Endodermal cell (in vitro differentiated cells): ENCODE results near the gene ATP6V1C2. TPM values are rescaled to one million over a fixed set of nuclear protein-coding genes. Genes with fewer than 3 reads are reported as not detected.

Source experiments
- DNase-seq: peaks from one replicate; pipeline ENCODE4 v3.0.0-alpha.2; 2017
- H3K27ac ChIP-seq: 2 replicates; pipeline ENCODE4 v1.5.1; 2013; ENCODE audit warnings: mild to moderate bottlenecking, low read depth, low read length, moderate library complexity
- H3K27me3 ChIP-seq: 2 replicates; pipeline ENCODE4 v1.6.1; 2013; ENCODE audit warnings: mild to moderate bottlenecking, low read length, moderate library complexity; ENCODE audit not compliant: insufficient read depth, control insufficient read depth, poor library complexity, severe bottlenecking
- H3K36me3 ChIP-seq: 2 replicates; pipeline ENCODE4 v1.7.0; 2013; ENCODE audit warnings: mild to moderate bottlenecking, low read length, moderate library complexity; ENCODE audit not compliant: control insufficient read depth, insufficient read depth
- H3K4me1 ChIP-seq: one replicate; pipeline ENCODE4 v1.7.0; 2013; ENCODE audit warnings: low read length; ENCODE audit not compliant: control insufficient read depth, insufficient read depth
- H3K4me3 ChIP-seq: 2 replicates; pipeline ENCODE4 v1.5.1; 2013; ENCODE audit warnings: mild to moderate bottlenecking, low read length, moderate library complexity
- H3K9ac ChIP-seq: 2 replicates; pipeline ENCODE4 v1.6.1; 2013; ENCODE audit warnings: mild to moderate bottlenecking, low read length, moderate library complexity; ENCODE audit not compliant: poor library complexity, severe bottlenecking; ENCODE audit errors: extremely low read depth
- H3K9me3 ChIP-seq: 2 replicates; pipeline ENCODE4 v1.6.1; 2013; ENCODE audit warnings: mild to moderate bottlenecking, low read length, moderate library complexity; ENCODE audit not compliant: control insufficient read depth
- H3K27ac Mint-ChIP-seq: 2 replicates; pipeline ENCODE4 v1.8.0; 2020; ENCODE audit warnings: mixed read lengths
- H3K27me3 Mint-ChIP-seq: 2 replicates; pipeline ENCODE4 v1.8.0; 2021; ENCODE audit warnings: mild to moderate bottlenecking, mixed read lengths; ENCODE audit not compliant: insufficient read depth
- H3K36me3 Mint-ChIP-seq: 2 replicates; pipeline ENCODE4 v1.8.0; 2020; ENCODE audit warnings: low read depth, mixed read lengths
- H3K4me1 Mint-ChIP-seq: 2 replicates; pipeline ENCODE4 v1.8.0; 2020; ENCODE audit warnings: mixed read lengths
- H3K4me3 Mint-ChIP-seq: 2 replicates; pipeline ENCODE4 v1.8.0; 2020; ENCODE audit warnings: mild to moderate bottlenecking, moderate library complexity, mixed read lengths
- H3K9me3 Mint-ChIP-seq: 2 replicates; pipeline ENCODE4 v1.8.0; 2020; ENCODE audit warnings: mild to moderate bottlenecking, mixed read lengths
- CTCF ChIP-seq: fragments of 200-600 bp; sonication (generic); conservative IDR thresholded peaks from 2 replicates; pipeline ENCODE4 v1.5.0; 2021; ENCODE audit warnings: antibody characterized with exemption, mild to moderate bottlenecking
- WGBS, 2 experiments: methylation state at CpG; one replicate each; pipeline versions ENCODE4 v1.1.5 to v1.1.7; 2013; ENCODE audit warnings: missing lambda C conversion rate in 2 of 2, mixed read lengths in 1 of 2; ENCODE audit not compliant: insufficient coverage in 1 of 2, insufficient read length in 1 of 2; 5-methylcytosine and 5-hydroxymethylcytosine counted together
- total RNA-seq, 2 donors: library from RNA; stranded (reverse); fragmentation: NEBNext Ultra II Directional in 1 of 2; extraction: Animal tissue kit (Norgen Biotek cat#: 25700) in 1 of 2; gene quantifications; 2 replicates in 1 of 2; 3 replicates in 1 of 2; pipeline ENCODE4 v1.2.1, GENCODE V29; 2021

Gene ATP6V1C2
- total RNA-seq, 2 donors from 2014 or later, result 0.26 to 0.73 TPM

GRCh38 chr2:10741139-10741538 is 19.7 kb downstream of the ATP6V1C2 start:
- H3K9me3 ChIP-seq, result no peaks in the 10 kb centered on the region
- Mint-ChIP-seq H3K9me3 (no peaks in the 10 kb centered on the region), H3K4me3 (no peak overlapping the region), H3K27ac (no peak overlapping the region), H3K4me1 (no peaks in the 10 kb centered on the region), H3K27me3 (no peaks in the 10 kb centered on the region), H3K36me3 (no peaks in the 10 kb centered on the region)
- no peak for TF ChIP-seq CTCF
- no peaks in the 10 kb centered on the region for H3K27me3 ChIP-seq
- H3K4me3 ChIP-seq, result no peak overlapping the region
- H3K36me3 ChIP-seq, result no peaks in the 10 kb centered on the region
- DNase-seq, result no peak
- WGBS, 2 experiments, result 60 to 75% methylated on average over 2 of the region's 2 CpGs
- H3K27ac ChIP-seq, result no peak overlapping the region
- no peaks in the 10 kb centered on the region for H3K4me1 ChIP-seq
- no peak overlapping the region for H3K9ac ChIP-seq

GRCh38 chr2:10742666-10743065 is 21.2 kb downstream of the ATP6V1C2 start:
- Histone ChIP-seq H3K36me3 (no peaks in the 10 kb centered on the region), H3K4me1 (no peaks in the 10 kb centered on the region), H3K9me3 (no peaks in the 10 kb centered on the region), H3K9ac (no peak overlapping the region), H3K4me3 (no peak overlapping the region), H3K27ac (no peak overlapping the region), H3K27me3 (no peaks in the 10 kb centered on the region)
- DNase-seq, result no peak
- Mint-ChIP-seq H3K36me3 (no peaks in the 10 kb centered on the region), H3K9me3 (no peaks in the 10 kb centered on the region), H3K27ac (no peak overlapping the region), H3K27me3 (no peaks in the 10 kb centered on the region), H3K4me1 (no peaks in the 10 kb centered on the region), H3K4me3 (no peak overlapping the region)
- 93 to 100% methylated on average over 3 to 11 of the region's 11 CpGs for WGBS, 2 experiments
- TF ChIP-seq CTCF, result no peak

- Histone ChIP-seq H3K9me3 (no peaks in the 10 kb centered on the region), H3K9ac (no peak overlapping the region), H3K4me1 (no peaks in the 10 kb centered on the region), H3K27me3 (no peaks in the 10 kb centered on the region), H3K36me3 (no peaks in the 10 kb centered on the region), H3K27ac (no peak overlapping the region), H3K4me3 (no peak overlapping the region)
- H3K36me3 Mint-ChIP-seq, result no peaks in the 10 kb centered on the region
- no peaks in the 10 kb centered on the region for H3K9me3 Mint-ChIP-seq
- WGBS, 2 experiments, result 92 to 97% methylated on average over 5 to 6 of the region's 6 CpGs
- no peak overlapping the region for H3K27ac Mint-ChIP-seq
- no peak for DNase-seq
- no peaks in the 10 kb centered on the region for H3K27me3 Mint-ChIP-seq
- no peaks in the 10 kb centered on the region for H3K4me1 Mint-ChIP-seq
- no peak overlapping the region for H3K4me3 Mint-ChIP-seq
- TF ChIP-seq CTCF, result no peak
Observed at GRCh38 chr2:10750610-10751009, 29.2 kb downstream of the ATP6V1C2 start.
